ENCODE results near the gene STXBP6. TPM values are rescaled to one million over a fixed set of nuclear protein-coding genes. Genes with fewer than 3 reads are reported as not detected.

STXBP6 gene
- total RNA-seq, 1 donor from 2014 or later, result 27.4 TPM

- Histone ChIP-seq H3K4me1 (peaks cover 5% of the 10 kb centered on the region), H3K4me3 (no peak overlapping the region), H3K27me3 (no peaks in the 10 kb centered on the region), H3K9me3 (no peaks in the 10 kb centered on the region), H3K36me3 (no peaks in the 10 kb centered on the region), H3K27ac (no peak overlapping the region)
- ATAC-seq (no peak), DNase-seq (no peak)
- TF ChIP-seq, protein P1, sequence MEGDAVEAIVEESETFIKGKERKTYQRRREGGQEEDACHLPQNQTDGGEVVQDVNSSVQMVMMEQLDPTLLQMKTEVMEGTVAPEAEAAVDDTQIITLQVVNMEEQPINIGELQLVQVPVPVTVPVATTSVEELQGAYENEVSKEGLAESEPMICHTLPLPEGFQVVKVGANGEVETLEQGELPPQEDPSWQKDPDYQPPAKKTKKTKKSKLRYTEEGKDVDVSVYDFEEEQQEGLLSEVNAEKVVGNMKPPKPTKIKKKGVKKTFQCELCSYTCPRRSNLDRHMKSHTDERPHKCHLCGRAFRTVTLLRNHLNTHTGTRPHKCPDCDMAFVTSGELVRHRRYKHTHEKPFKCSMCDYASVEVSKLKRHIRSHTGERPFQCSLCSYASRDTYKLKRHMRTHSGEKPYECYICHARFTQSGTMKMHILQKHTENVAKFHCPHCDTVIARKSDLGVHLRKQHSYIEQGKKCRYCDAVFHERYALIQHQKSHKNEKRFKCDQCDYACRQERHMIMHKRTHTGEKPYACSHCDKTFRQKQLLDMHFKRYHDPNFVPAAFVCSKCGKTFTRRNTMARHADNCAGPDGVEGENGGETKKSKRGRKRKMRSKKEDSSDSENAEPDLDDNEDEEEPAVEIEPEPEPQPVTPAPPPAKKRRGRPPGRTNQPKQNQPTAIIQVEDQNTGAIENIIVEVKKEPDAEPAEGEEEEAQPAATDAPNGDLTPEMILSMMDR (IDR thresholded peaks at IDR 0.05), result no peak
- intact Hi-C loops (cut with DNase I), result no loop called here
Observed at GRCh38 chr14:24958271-24958670, 91.7 kb downstream of the STXBP6 start.

DNA sequence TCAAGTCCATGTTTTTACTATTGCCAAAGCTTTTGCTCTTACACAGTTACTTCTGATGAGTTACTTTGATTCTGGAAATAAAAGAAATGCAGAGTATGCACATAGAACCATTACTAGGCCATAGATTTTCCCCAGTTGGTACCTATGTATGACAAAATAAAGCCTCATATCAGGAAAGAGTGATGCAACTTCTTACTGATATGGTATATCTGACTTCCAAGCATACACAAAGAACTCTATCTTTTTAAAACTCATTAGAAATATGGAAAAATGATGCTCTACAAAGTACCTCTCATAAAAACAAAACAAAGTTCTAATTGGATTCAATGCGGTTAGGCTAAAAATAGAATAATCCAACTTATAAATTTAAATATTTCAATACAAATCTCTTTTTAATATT lies 92.1 kb downstream of the STXBP6 start:
- TF ChIP-seq, protein P1 (IDR thresholded peaks at IDR 0.05), result no peak
- ATAC-seq, result no peak
- Histone ChIP-seq H3K4me3 (no peak overlapping the region), H3K36me3 (no peaks in the 10 kb centered on the region), H3K4me1 (peaks cover 5% of the 10 kb centered on the region), H3K27me3 (no peaks in the 10 kb centered on the region), H3K27ac (no peak overlapping the region), H3K9me3 (no peaks in the 10 kb centered on the region)
- intact Hi-C loops (cut with DNase I), result no loop called here
- no peak for DNase-seq

DNA sequence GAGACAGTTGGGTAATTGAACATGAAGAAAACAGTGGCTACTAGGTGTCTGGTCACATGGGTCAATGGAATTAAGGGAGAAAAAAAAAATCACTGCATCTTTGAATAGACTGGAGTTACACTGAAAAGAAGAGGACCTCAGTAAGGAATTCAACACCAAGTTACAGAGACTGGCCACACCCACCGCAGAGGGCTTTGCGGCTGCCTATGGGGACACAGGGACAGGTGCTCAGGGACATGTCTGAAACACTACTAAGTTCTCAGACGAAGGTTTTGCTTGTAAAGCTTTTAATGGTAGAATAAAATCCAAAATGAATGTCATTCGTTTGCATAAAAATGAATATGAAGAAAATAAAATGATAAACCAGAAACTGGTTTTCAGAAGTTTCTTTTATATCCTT lies 93.8 kb downstream of the STXBP6 start:
- peak overlapping the region; percentile 1 for H3K27ac ChIP-seq
- no peak overlapping the region for H3K4me3 ChIP-seq
- intact Hi-C loops (cut with DNase I), result no loop called here
- TF ChIP-seq, protein P1 (IDR thresholded peaks at IDR 0.05), result no peak
- H3K9me3 ChIP-seq, result no peaks in the 10 kb centered on the region
- no peak for ATAC-seq
- H3K27me3 ChIP-seq, result no peaks in the 10 kb centered on the region
- no peak for DNase-seq
- no peaks in the 10 kb centered on the region for H3K36me3 ChIP-seq
- H3K4me1 ChIP-seq, result peaks cover 5% of the 10 kb centered on the region

DNA sequence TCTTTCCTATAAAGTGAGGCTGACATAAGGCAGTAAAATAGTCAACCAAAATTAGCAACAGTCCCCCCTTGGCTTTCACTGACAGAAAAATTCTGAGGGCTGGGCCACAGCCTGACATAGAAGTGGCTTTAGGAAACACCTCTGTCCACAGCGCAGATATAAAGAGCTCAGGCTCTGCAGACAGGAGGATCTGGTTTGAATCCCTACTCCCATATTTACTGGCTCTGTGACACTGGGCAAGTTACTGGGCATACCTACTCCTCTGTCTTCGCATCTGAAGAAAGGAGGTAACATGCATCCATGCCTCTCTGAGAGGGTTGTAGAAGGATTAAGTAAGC lies 95.3 kb downstream of the STXBP6 start:
- no peak overlapping the region for H3K27ac ChIP-seq
- intact Hi-C loops (cut with DNase I), result no loop called here
- no peak overlapping the region for H3K4me3 ChIP-seq
- ATAC-seq (no peak), DNase-seq (no peak)
- H3K9me3 ChIP-seq, result no peaks in the 10 kb centered on the region
- peaks cover 5% of the 10 kb centered on the region for H3K4me1 ChIP-seq
- TF ChIP-seq, protein P1 (IDR thresholded peaks at IDR 0.05), result no peak
- no peaks in the 10 kb centered on the region for H3K36me3 ChIP-seq
- H3K27me3 ChIP-seq, result no peaks in the 10 kb centered on the region

DNA sequence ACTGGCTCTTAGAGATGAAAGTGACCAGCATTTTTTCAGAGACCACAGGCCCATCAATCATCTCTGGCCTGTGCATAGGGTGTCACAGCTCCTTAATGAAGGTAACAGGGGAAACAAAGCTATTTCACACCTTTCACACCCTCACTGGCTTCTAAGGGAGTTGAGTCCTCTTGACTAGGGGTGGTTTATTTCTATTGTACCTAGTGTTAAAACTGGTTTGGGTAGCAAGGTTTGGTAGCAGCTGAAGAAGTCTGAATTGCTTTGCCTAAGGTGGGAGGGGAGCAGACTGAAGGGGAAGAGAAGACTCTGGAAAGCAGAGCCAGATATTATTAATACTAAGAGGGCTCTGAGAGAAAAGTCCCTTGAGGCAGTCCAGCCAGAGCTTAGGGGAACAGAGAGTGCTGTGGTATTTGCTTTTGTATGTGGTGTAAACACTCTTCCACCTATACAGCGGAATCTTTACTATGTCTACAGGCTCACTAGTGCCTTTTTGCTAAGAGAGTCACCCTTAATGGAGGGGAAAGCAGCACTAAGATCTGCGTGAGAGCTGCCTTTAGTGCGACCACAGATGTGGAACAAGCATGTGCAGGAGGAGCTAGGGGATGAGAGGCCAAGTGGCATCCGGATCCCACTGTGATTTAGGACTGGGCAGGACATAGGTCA lies 95.8 kb downstream of the STXBP6 start:
- Histone ChIP-seq H3K27ac (peak overlapping the region; percentile 32), H3K4me3 (no peak overlapping the region), H3K36me3 (no peaks in the 10 kb centered on the region), H3K4me1 (peaks cover 5% of the 10 kb centered on the region), H3K27me3 (no peaks in the 10 kb centered on the region), H3K9me3 (no peaks in the 10 kb centered on the region)
- TF ChIP-seq, protein P1 (IDR thresholded peaks at IDR 0.05), result no peak
- ATAC-seq, result peak; percentile 14
- intact Hi-C loops (cut with DNase I), result no loop called here
- DNase-seq, result no peak
